ENCODE results near the gene MBD3. TPM values are rescaled to one million over a fixed set of nuclear protein-coding genes. Genes with fewer than 3 reads are reported as not detected.
A peak's percentile ranks its signal among the peaks of the same experiment; 100 is the strongest.

Gene MBD3
- polyA plus RNA-seq, 12 donors: 40.7 to 68.7 (median 44.7) TPM; not detected in 1

DNA sequence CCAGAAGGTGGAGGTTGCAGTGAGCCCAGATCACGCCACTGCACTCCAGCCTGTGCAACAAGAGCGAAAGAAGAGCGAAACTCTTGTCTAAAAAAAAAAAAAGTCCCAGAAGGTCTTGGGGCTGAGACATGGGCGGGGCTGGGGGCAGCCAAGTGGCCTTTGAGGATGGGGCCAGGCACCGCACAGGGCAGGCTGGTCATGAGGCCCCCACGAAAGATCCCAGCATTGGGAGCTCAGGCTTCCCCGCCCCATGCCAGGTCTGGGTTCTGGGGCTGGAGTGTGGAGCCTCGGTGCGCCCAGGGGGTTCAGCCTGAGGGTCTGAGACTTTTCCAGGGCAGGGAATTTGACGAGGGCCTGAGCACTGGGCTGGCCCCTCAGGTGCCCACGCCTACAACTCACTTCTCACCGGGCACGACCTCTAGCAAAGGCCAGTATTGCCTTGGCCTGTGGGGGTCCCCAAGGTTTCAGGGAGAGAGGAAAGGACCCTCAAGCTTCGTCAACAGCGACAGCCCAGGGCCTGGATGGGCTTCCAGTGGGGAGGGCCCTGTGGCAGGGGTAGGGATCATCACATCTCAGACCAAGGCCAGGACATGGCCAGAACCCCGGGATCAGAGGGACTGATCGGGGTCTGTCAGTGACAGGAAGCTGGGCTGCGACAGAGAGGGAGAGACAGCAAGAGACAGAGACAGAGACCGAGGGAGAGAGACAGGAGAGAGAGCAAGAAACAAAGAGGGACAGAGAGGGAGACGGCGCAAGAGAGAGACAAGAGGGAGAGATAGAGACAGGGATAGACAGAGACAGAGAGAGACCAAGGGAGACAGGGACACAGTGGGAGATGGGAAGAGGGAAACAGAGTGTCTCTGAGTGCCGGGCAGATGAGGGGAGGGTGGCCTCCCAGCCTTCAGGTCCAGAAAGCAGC is 17.1 kb downstream of the MBD3 start:
- no peak for DNase-seq

DNA sequence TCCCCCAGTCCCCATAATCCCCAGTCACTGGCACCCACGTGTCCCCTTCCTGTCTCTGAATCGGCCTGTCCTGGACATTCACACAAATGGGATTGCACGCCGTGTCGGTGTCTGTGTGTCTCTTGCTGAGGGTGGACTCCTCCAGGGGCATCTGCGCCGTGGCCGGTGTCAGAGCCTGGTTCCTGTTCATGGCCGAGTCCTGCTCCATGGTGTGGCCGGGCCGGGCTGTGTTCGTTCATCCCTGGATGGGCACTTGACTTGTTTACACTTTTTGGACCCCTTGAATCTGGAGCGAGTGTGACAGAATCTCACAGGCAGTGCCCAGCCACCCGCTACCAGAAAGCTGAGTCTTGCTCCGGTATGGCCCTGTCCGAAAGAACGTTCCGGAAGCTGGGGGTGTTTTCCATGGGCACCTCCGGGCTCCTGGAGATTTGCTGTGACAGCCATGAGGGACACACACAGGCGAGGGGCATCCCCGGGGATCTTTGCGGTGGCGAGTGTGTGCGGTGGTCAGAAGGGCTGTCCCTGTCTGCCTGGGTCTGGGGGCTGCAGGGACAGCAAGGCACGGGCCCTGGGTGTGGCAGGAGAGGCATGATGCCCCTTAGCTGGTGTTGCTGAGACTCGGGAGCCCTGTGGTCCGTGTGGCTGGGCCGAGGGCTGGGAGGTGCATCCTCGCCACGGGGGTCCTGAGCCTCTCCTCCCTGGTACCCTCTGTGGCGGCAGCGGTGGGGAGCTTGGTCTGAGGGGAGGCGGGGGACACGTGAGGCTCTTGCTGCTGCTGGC is 18.1 kb downstream of the MBD3 start:
- DNase-seq: no peak

DNA sequence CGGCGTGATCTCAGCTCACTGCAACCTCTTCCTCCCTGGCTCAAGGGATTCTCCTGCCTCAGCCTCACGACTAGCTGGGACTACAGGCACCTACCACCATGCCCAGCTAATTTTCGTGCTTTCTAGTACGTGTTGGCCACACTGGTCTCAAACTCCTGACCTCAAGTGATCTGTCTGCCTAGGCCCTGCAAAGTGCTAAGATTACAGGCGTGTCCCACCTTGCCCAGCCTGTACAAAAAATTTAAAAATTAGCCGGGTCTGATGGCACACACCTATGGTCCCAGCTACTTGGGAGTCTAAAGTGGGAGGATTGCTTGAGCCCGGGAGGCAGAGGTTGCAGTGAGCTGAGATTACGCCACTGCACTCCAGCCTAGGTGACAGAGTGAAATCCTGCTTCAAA is 19.9 kb downstream of the MBD3 start:
- no peak for DNase-seq

DNA sequence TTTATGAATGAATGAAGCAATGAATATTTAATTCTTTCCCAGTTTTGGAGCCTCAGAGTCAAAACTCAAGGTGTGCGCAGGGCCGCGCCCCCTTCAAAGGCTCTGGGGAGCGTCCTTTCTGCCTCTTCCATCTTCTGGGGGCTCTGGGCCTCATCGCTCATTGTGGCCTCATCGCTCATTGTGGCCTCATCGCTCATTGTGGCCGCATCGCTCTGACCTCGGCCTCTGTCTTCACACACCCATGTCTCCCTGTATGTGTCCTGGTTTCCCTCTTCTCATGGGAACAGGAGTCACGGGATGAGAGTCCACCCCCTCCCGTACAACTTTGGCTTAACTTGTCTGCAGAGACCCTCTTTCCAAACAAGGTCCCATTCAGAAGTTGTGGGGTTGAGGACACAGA is 21.3 kb downstream of the MBD3 start:
- no peak for DNase-seq

DNA sequence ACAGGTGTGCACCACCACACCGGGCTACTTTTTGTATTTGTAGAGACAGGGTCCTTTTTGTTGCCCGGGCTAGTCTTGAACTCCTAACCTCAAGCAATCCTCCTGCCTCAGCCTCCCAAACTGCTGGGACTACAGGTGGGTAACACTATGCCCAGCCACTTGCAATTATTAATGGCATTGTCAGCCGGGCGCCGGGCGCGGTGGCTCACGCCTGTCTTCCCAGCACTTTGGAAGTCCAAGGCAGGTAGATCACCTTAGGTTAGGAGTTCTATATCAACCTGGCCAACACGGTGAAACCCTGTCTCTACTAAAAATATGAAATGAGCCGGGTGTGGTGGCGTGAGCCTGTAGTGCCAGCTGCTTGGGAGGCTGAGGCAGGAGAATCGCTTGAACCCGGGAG is 21.8 kb downstream of the MBD3 start:
- DNase-seq: no peak

DNA sequence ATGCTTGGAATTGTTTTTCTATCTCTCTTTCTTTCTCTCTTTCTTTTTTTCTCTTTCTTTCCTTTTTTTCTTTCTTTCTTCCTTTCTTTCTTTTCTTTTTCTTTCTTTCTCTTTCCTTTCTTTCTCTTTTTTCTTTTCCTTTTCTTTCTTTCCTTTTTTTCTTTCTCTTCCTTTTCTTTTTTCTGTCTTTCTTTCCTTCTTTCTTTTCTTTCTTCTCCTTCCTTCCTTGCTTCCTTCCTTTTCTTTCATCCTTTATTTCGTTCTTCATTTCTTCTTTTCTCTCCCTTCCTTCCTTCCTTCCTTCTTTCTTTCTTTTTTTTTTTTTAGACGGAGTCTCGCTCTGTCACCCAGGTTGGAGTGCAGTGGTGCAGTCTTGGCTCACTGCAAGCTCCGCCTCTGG is 22.7 kb downstream of the MBD3 start:
- DNase-seq: no peak

DNA sequence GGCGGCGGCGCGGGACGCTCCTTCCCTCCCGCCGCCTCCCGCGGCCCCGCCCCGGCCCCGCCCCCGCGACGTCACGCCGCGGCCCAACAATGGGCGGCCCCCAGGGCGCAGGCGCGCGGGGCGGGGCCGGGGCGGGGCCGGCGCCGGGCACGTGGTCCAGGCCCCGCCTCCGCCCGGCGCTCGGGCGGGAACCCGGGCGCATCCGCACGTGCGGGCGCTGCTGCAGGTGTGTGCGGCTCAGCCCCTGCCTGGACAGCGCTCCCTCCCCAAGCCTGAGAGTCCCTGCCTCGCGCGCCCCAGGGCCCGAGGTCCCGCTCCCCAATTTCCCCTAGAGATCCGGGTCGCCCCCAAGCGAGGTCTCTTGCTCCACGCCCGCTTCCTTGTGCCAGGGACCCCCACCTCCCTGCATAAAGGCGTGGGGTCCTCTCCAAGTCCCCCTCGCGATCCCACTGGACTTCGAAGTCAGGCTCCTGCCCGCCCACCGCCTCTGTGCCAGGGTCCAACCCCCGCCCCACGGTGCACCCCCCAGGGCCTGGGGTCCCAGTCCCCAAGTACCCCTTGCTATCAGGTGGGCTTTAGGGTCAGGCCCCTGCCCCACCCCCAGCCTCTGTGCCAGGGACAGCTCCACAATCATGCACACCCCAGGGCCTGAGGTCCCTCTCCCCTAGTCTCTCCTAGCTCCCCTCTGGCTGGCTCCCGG is 24.2 kb downstream of the MBD3 start, which contains the start of gene MEX3D:
Gene MEX3D, minus strand, starts transcription at position 6 of the 700 bp plus-strand sequence. CDS start 267 bp downstream, outside the sequence.
- peak; percentile 39 for DNase-seq

DNA sequence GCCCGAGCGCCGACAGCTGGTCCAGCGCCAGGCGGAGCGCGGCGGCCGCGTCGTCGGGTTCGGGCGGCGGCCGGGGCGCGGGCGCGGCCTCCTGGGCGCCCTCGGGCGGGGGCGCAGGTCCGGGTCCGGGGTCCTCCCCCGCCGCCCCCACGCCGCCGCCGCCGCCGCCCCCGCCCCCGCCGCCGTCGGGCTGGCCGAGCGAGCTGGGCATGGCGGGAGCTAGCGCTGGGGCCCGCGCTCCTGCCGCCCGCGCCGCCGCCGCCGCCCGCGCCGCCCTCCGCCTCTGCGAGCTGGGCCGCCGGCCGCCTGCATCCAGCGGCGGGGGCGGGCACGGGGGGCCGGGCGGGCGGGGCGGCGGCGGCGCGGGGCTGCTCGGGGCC is 24.8 kb downstream of the MBD3 start:
- DNase-seq: no peak

DNA sequence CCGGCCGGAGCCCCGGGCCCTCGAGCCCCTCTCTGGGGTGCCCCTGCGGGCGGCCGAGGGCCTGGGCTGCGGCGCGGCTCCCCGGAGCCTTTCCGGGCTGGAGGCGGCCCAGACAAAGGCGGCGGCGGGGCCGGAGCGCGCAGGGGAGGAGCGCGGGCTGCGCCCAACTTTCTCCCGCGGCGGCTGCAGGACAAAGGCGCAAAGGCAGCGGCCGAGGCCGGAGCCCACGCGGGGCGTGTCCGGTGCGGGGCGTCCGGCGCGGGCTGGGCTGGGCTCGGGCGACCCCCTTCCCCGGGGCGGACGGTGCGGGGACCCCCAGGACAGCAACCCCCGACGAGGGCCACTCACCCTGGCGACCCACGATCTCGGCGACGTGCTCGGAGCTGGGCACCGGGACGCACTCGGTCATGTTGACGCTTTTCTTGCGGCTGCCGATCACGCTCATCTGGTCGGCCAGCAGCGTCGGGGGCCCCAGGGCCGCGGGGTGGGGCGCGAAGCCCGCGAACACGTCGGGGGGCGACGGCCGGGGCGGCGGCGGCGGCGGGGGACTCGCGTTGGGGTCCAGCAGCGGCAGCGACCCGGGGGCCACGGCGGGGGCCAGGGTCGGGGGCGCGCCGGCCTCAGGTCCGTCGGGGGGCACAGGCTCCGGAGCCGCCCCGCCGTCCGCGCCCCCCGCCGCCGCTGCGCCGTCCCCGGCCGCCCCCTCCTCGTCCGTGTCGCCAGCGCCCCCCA is 25.4 kb downstream of the MBD3 start:
- peak; percentile 20 for DNase-seq

DNA sequence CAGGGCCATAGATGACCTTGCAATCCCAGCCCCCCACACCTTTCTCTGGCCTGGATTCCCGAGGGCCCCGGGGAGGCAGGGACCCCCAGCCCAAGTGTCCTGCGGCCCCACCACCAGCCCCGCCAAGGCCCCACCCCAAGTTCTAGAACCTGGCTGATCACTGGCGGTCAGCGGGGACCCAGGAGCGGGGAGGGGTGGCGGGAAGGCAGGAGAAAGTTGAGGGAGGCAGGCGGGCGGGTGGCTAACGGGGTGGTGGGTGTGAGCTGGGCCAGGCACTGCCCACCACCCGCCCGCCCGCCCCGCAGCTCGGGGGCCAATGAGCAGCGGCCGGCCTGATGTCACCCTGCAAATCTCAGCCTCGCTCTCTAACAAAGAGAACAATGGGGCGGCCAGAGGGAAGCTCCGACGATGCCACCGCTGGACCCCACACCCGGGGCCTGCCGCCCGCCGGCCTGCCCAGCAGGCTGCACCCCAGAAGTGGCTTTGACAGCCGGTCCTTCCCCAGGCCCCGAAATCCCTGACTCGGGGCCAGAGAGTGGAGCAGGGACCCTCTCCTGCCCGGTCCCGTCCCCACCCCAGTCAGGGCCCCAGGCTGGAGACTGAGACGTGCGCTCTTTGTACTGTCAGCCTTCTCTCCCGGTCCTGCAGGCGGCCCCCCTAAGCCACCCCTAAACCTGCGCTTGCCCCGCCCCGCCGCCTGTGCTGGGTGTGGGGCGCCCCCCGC is 26.1 kb downstream of the MBD3 start:
- peak; percentile 87 for DNase-seq

DNA sequence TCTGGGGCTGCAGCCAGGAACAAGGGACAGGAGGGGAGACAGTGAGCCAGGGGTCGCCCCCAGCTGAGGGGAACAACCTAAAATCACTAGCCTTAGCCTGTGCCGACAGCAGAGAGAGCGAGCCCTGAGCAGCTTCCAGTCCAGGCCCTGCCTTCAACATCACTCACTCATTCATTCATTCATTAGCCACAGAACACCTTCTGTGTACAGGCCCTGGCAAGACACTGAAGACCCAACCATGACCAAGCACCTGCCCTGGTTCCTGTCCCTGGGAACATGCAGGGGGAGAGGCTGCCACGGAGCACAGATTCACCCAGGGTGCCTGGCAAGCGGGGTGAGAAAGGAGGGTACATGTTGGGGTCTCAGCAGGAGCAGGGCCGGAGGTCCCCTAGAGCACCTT is 29.4 kb downstream of the MBD3 start:
- DNase-seq: no peak

DNA sequence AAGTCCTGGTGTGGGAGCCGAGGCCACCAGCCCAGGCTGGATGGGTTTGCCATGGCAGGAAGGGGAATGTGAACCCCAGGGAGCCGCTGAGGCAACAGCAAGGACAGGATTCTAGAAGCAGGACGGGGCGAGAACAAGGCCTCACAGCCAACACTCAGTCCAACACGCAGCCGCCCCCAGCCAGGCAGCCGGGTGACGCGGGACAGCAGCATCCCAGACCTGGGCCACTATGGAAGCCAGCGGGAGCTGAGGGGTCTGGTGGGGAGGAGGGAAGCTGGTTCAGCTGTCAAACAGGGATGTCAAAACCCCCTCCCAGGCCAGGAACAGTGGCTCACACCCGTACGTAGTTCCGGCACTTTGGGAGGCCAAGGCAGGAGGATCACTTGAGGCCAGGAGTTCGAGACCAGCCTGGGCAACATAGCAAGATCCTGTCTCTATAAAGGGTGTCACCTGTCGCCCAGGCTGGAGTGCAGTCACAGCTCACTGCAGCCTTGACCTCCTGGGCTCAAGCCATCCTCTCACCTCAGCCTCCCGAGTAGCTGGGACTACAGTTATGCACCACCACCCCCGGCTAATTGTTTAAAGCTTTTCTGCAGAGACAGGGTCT is 31.3 kb downstream of the MBD3 start:
- no peak for DNase-seq

DNA sequence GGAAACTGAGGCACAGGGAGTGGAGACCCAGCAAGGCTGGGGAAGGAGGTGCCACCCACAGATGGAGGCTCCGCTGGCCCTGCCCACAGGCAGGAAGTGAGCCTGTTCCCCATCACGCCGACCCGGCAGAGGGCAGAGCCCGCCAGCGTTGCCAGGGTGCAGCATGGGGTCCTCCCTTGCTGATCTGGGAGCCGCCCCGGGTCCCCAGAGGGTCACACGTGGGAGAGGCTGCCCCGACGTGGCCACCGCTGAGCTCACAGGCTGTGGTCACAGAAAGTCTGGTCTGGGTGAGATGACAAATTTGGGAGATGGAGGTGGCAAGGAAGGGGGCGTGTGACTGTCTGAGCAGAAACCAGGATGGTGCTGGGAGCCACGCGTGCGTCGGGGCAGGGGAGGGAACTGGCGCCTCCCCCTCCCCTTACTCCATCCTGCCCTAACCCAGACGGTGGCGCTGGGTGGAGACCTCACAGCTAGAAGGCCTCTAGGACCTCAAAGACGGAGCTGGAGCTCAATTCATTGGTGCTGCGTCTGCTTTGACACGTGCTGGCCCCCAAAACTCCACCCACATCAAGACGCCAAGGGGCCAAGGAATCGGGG is 32.3 kb downstream of the MBD3 start:
- DNase-seq: no peak

DNA sequence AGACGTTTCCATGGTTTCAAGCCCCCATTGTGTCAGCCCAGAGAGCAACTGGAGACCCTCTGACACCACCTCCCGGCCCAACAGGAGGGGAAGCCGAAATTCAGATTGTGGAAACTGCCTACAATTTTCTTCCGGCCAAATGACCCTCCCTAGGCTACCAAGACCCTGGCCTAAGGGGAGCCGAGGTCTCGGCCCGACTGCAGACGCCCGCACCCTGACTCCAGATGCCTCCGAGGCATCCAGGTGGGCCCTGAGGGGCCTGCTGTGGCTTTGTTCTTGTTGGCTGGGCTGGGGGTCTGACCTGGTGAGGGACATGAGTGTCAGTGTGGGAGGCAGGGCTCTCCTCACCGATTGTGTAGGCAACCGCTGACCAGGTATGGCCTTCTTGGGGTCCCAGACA is 34.1 kb downstream of the MBD3 start:
- no peak for DNase-seq

DNA sequence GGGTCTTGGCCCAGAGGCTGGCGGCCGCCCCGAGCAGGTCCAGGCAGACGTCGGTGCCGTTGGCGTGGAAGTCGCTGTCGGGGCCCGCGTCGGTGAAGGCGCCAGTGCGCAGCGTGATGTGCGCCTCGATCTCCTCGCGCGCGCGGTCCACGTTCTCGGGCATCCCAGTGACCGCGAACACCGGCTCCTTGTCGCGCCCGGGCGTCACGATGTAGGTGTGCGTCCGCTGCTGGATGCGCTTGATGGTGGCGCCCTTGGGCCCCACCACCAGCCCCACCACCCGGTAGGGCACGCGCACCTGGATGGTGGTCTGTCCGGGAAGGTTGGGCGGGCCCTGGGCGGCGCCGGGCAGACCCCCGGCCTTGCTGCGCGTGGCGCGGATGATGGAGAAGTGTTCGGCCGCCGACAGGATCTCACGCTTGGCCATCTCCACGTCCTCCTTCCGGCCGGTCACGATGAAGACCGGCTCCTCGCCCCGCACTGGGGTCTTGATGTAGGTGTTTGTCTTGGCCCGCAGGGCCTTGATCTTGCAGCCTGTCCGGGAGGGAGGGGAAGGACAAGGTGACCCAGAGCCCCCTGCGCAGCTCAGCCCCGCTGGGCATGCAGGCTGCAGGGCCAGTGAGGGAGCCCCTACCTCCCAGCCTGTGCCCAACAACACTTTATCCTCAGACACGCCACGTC is 36.1 kb downstream of the MBD3 start:
- DNase-seq: no peak

DNA sequence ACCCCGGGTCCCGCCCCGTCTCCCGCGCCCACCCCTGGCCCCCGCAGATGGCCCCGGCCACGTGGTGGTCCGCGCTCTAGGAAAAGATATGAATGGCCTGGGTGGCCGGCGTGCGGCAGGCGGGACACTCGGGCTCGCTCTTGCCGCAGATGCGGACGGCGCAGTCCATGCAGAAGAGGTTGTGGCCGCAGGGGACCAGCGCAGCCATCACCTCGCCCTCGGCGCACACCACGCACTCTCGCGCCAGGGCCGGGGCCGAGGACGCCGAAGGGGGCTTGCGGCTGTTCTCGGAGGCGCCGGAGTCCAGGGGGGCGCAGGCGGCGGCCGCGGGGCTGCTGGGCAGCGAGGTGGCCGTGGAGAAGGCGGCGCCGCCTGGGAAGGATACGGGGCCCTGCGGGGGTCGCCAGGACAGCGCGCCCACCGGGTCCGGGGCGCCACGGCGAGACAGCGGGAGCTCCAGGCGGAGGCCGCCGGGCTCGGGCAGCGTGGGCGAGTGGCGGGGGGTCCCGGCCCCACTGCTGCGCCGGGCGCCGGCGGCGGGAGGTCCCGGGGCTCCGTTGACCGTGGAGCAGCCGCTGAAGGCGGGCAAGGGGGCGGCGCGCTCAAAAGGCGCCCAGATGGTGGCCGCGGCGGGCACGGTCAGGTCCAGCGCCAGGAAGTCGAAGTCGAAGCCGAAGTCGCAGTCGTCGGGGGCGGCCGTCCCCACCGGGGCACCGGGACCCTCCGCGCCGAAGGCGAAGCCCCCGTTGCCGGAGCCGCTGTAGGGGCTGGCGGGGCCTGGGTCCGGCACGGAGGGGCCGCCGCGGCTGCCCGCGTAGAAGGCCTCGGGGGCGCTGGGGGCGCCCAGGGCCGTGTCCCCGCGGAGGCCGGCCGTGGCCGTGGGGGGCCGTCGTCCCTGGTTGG is 36.9 kb downstream of the MBD3 start:
- DNase-seq: no peak

DNA sequence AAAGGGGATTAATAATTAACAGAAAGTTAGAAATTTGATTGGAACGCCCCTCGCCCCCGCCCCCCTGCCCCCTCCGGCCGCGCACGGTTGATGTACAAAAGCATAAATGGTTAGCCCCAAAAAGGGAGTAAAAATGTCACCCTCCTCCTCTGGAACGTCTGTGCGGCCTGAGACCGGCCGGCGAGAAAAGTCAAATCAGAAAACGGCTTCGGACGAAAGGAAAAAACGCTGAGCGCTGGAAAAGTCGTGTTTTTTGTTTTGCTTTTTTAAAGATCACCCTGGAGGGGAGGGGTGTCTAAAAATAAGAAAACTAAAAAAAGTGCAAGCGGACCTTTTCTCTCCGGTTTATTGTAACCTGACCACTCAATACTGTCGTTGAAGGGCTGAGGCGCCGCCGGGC is 37.7 kb downstream of the MBD3 start:
- DNase-seq: no peak

DNA sequence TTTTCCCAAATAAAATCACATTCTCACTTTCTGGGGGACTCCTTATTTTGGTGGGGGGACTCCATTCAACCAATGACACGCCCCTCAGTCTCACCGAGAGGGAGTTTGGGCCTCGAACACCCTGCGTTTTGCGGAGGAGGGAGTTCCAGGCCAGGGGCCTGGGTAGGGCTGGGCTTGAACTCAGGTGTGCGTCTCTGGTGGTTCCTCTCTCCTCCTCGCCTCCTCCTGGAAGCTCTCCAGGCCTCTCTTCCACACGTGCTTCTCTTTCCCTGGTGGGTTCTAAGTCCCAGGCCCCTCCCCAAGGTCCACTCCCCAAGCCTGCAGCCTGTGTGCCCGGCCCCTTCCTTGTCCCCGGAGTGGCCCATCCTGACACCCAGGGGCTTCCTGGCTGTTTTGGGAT is 39.2 kb downstream of the MBD3 start:
- DNase-seq: no peak
